HepG2 (cell line): ENCODE measurements around the gene CWF19L2. TPM values are rescaled to one million over a fixed set of nuclear protein-coding genes. Genes with fewer than 3 reads are reported as not detected.
A peak's percentile ranks its signal among the peaks of the same experiment; 100 is the strongest.

ENCODE experiments used
- ATF7-NPFF ChIP-seq: sonication (generic); formaldehyde crosslinking; IDR thresholded peaks from 2 replicates; pipeline ENCODE4 v1.8.1; 2023; ENCODE audit warnings: mild to moderate bottlenecking, low read depth, missing genetic modification reagents, moderate library complexity
- CREB1 ChIP-seq, 2 experiments: fragments of 450-650 bp in 1 of 2; IDR thresholded peaks; 2 replicates each; pipeline ENCODE4 v1.6.1; 2016 to 2017; ENCODE audit warnings: control low read depth in 1 of 2, mild to moderate bottlenecking in 1 of 2, missing compliant biosample characterization in 1 of 2, missing genetic modification characterization in 1 of 2
- ELF3 ChIP-seq: IDR thresholded peaks from 2 replicates; pipeline ENCODE4 v1.6.1; 2016; ENCODE audit warnings: missing genetic modification reagents, missing compliant biosample characterization
- HMG20B ChIP-seq: conservative IDR thresholded peaks from 2 replicates; pipeline ENCODE4 v1.6.1; 2016; ENCODE audit warnings: missing genetic modification reagents, missing compliant biosample characterization
- HMGXB3 ChIP-seq: sonication (generic); formaldehyde crosslinking; IDR thresholded peaks from 2 replicates; pipeline ENCODE4 v1.4.0; 2020; ENCODE audit warnings: missing genetic modification reagents, borderline replicate concordance
- HMGXB4 ChIP-seq, 2 experiments: sonication (generic) in 1 of 2; formaldehyde crosslinking in 1 of 2; IDR thresholded peaks; 2 replicates each; pipeline versions ENCODE4 v1.4.0 to v1.6.1; 2018 to 2020; ENCODE audit warnings: missing genetic modification reagents in 2 of 2, borderline replicate concordance in 1 of 2, low read depth in 1 of 2, mild to moderate bottlenecking in 1 of 2, missing biosample characterization in 1 of 2
- HOXA9 ChIP-seq: sonication (generic); formaldehyde crosslinking; IDR thresholded peaks from 2 replicates; pipeline ENCODE4 v1.8.1; 2022; ENCODE audit warnings: missing genetic modification reagents, mild to moderate bottlenecking, moderate library complexity, borderline replicate concordance
- MAFF ChIP-seq: IDR thresholded peaks from 2 replicates; pipeline ENCODE4 v1.6.1; 2011; ENCODE audit warnings: low read depth, low read length, improper control_type of control experiment
- MIXL1 ChIP-seq: IDR thresholded peaks from 2 replicates; pipeline ENCODE4 v1.6.1; 2016
- MNT ChIP-seq: fragments of 450-650 bp; IDR thresholded peaks from 2 replicates; pipeline ENCODE4 v1.6.1; 2016
- MXD4 ChIP-seq: IDR thresholded peaks from 2 replicates; pipeline ENCODE4 v1.6.1; 2016; ENCODE audit warnings: mild to moderate bottlenecking, missing biosample characterization, missing genetic modification reagents
- SOX13 ChIP-seq, 3 experiments: fragments of 450-650 bp in 1 of 3; sonication (generic) in 1 of 3; formaldehyde crosslinking in 1 of 3; IDR thresholded peaks in 2 of 3; conservative IDR thresholded peaks in 1 of 3; 2 replicates each; pipeline versions ENCODE4 v1.5.0 to v1.6.1; 2016 to 2020; ENCODE audit warnings: antibody characterized with exemption in 1 of 3, mild to moderate bottlenecking in 1 of 3, missing compliant biosample characterization in 1 of 3, missing genetic modification reagents in 1 of 3, moderate library complexity in 1 of 3
- TBX3 ChIP-seq: fragments of 450-650 bp; IDR thresholded peaks from 2 replicates; pipeline ENCODE4 v1.6.1; 2017; ENCODE audit warnings: antibody characterized with exemption, mild to moderate bottlenecking, inconsistent platforms, borderline replicate concordance
- ZBTB20 ChIP-seq: sonication (generic); formaldehyde crosslinking; IDR thresholded peaks from 2 replicates; pipeline ENCODE4 v1.8.1; 2023; ENCODE audit warnings: missing genetic modification reagents, low read depth, mild to moderate bottlenecking, borderline replicate concordance
- ZBTB49 ChIP-seq: sonication (generic); formaldehyde crosslinking; IDR thresholded peaks from 2 replicates; pipeline ENCODE4 v1.4.0; 2020; ENCODE audit warnings: missing genetic modification reagents, borderline replicate concordance
- ZMYM4 ChIP-seq: sonication (generic); formaldehyde crosslinking; IDR thresholded peaks from 2 replicates; pipeline ENCODE4 v1.8.1; 2023; ENCODE audit warnings: mild to moderate bottlenecking, missing genetic modification reagents
- ZNF292 ChIP-seq: sonication (generic); formaldehyde crosslinking; IDR thresholded peaks from 2 replicates; pipeline ENCODE4 v1.8.1; 2022; ENCODE audit warnings: mild to moderate bottlenecking, low read depth, missing genetic modification reagents, borderline replicate concordance
- ZNF335 ChIP-seq: sonication (generic); formaldehyde crosslinking; IDR thresholded peaks from 2 replicates; pipeline ENCODE4 v1.4.0; 2020; ENCODE audit warnings: missing genetic modification reagents
- polyA plus RNA-seq, 8 experiments: library from polyadenylated mRNA; depleted of rRNA in 3 of 8; stranded (reverse) in 7 of 8; unstranded in 1 of 8; fragments of >200 nt; fragmentation: Illumina TruSeq in 4 of 8; extraction: Trizol in 4 of 8; gene quantifications; 2 replicates each; pipeline versions ENCODE4 v1.2.1 to v1.2.3, GENCODE V29; 2011 to 2016; ENCODE audit warnings: low read depth in 4 of 8, missing spikeins in 1 of 8, mixed read lengths in 1 of 8; ENCODE audit not compliant: insufficient read depth in 1 of 8
- total RNA-seq, 5 experiments: library from RNA; depleted of rRNA; stranded (reverse); fragments of >200 nt; fragmentation: Illumina TruSeq; extraction: Trizol; gene quantifications; 2 replicates each; pipeline ENCODE4 v1.2.3, GENCODE V29; 2016; ENCODE audit warnings: low read depth in 1 of 5

CWF19L2 gene
- total and polyA plus RNA-seq, 2 of the 13 experiments (the other 11 are each of a cell fraction or from before 2014, with no cell fraction given): 2.2 to 18.6 TPM

GRCh38 chr11:107408762-107409211 lies 48.8 kb downstream of the CWF19L2 start (continued):
- TF ChIP-seq ZNF292 (no peak), ELF3 (CRISPR knock-in tag) (peak; percentile 90), HMGXB3 (CRISPR knock-in tag) (no peak), HMGXB4 (CRISPR knock-in tag; IDR thresholded peaks at IDR 0.05; ENCODE audit: borderline replicate concordance in 1 of 2, low read depth in 1 of 2) (0 out of 4 replicates have a peak, but pooled peaks of 1 of the 2 experiments have one; percentile 19), MXD4 (CRISPR knock-in tag) (no peak), CREB1 (IDR thresholded peaks at IDR 0.05) (no peak), CREB1 (CRISPR knock-in tag; IDR thresholded peaks at IDR 0.05) (peak; percentile 66), HOXA9 (no peak), SOX13 (IDR thresholded peaks at IDR 0.05) (no peak), SOX13 (CRISPR knock-in tag; conservative IDR thresholded peaks at IDR 0.05 in 1 of 2, IDR thresholded peaks at IDR 0.05 in 1 of 2) (peak in 1 of 2 experiments; percentile 83; a peak in 2 of 4 replicates), ZMYM4 (CRISPR knock-in tag) (peak; percentile 18; the same call in 1 of the 2 replicates), ZBTB49 (CRISPR knock-in tag) (no peak), MIXL1 (CRISPR knock-in tag) (peak; percentile 94), HMG20B (peak; percentile 62; the same call in 1 of the 2 replicates), ZBTB20 (CRISPR knock-in tag) (peak; percentile 60; the same call in 1 of the 2 replicates), MNT (no peak), TBX3 (peak; percentile 91), ATF7-NPFF (CRISPR knock-in tag) (no peak), ZNF335 (CRISPR knock-in tag) (no peak), MAFF (no peak)
